ENCODE data around the gene MCCD1. TPM values are rescaled to one million over a fixed set of nuclear protein-coding genes. Genes with fewer than 3 reads are reported as not detected.
A peak's percentile ranks its signal among the peaks of the same experiment; 100 is the strongest.

The MCCD1 gene
- total RNA-seq, 1 experiment from 2014 or later: not detected

DNA sequence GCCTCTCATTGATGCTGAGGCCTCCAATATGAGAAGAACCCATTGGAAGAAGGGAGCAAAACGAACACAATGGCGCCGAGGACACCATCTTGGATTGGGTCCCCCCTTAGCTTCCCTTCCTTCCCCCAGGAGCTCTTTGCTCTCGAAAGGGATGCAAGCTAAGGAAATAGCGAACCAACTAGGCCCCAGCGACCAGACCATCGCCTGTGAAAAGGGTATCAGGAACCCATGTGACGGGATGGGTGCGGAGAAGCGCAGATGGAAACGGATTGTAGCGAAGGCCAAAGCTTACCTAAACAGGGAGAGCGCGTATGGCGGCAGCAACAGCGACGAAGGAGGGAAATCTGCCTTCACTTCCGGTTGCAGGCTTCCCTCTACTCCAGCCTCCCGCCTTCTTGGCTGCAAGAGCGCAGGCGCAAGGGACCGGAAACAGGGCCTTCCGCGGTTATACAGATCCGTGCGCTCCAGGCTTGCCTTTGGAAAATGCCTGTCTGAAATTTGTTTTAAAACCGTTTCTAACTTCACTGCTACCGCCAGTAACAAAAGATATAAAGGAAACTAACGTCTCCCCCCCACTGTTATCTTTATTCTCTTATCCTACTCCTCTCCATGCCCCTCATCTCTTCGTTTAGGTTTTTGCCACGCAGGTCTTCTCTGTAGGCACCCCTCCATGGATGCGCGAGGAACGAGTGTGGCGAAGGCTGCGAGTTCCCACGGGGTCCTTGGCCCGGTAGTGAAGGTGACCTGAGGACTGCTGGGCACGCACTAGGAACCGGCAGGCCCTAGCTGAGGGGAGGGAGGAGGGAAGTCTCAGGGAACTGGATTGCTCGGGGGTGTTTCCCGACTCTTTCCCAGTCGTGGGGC, 13.1 kb downstream of the MCCD1 start, which contains the start of gene DDX39B:
TSS of gene DDX39B (minus strand) at position 346 of the 864 bp plus-strand sequence. CDS start 1,471 bp downstream, outside the sequence.
- H3K4me3 Mint-ChIP-seq (ENCODE audit: unreplicated experiment): peak within 1 kb of the TSS; percentile 73
- H3K27me3 Mint-ChIP-seq (ENCODE audit: insufficient read depth, unreplicated experiment): no peaks in the 10 kb centered on the region
- peak; percentile 94 to 96 for DNase-seq
- H3K36me3 Mint-ChIP-seq (ENCODE audit: insufficient read depth, unreplicated experiment): peaks cover 59% of the 10 kb centered on the region
- H3K4me1 Mint-ChIP-seq (ENCODE audit: low read depth, unreplicated experiment): peaks cover 23% of the 10 kb centered on the region
- no TSS peak for BruUV-seq (replicated peaks)
- no peaks in the 10 kb centered on the region for H3K9me3 ChIP-seq
- ChIA-PET CTCF (interaction anchor here (0.6 to 2.4 kb wide), 4 partner anchors 9 to 1658 kb away, joined by 3 to 6 read pairs (median 4); no protein-coding TSS in a partner anchor), POLR2A (interaction anchor here (0.6 to 1.8 kb wide), 15 partner anchors 8 to 384 kb away, joined by 3 to 13 read pairs (median 5); partner anchors contain the start of genes APOM, C6orf47, CLIC1 and GPANK1)
- H3K9me3 Mint-ChIP-seq (ENCODE audit: unreplicated experiment): no peaks in the 10 kb centered on the region
- H3K36me3 ChIP-seq (ENCODE audit: control insufficient read depth, insufficient read depth, low read length): 0 out of 2 replicates have a peak, but pooled peaks cover 1% of the 10 kb centered on the region
- intact Hi-C loops (cut with micrococcal nuclease; ENCODE audit: unreplicated experiment): no loop called here
- no peaks in the 10 kb centered on the region for H3K27me3 ChIP-seq (replicated peaks; ENCODE audit: control insufficient read depth, insufficient read depth, low read length)
- H3K4me1 ChIP-seq: no peaks in the 10 kb centered on the region; the same call in 1 of the 2 replicates
- TF ChIP-seq, protein P1, sequence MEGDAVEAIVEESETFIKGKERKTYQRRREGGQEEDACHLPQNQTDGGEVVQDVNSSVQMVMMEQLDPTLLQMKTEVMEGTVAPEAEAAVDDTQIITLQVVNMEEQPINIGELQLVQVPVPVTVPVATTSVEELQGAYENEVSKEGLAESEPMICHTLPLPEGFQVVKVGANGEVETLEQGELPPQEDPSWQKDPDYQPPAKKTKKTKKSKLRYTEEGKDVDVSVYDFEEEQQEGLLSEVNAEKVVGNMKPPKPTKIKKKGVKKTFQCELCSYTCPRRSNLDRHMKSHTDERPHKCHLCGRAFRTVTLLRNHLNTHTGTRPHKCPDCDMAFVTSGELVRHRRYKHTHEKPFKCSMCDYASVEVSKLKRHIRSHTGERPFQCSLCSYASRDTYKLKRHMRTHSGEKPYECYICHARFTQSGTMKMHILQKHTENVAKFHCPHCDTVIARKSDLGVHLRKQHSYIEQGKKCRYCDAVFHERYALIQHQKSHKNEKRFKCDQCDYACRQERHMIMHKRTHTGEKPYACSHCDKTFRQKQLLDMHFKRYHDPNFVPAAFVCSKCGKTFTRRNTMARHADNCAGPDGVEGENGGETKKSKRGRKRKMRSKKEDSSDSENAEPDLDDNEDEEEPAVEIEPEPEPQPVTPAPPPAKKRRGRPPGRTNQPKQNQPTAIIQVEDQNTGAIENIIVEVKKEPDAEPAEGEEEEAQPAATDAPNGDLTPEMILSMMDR (IDR thresholded peaks at IDR 0.05; ENCODE audit: insufficient read depth in 1 of 2, low read depth in 1 of 2, low read length in 1 of 2, severe bottlenecking in 1 of 2, unreplicated experiment in 1 of 2): no peak
- H3K27ac Mint-ChIP-seq (ENCODE audit: unreplicated experiment): peak within 1 kb of the TSS; percentile 91
- H3K4me3 ChIP-seq (ENCODE audit: low read depth, low read length): peak within 1 kb of the TSS; percentile 67

DNA sequence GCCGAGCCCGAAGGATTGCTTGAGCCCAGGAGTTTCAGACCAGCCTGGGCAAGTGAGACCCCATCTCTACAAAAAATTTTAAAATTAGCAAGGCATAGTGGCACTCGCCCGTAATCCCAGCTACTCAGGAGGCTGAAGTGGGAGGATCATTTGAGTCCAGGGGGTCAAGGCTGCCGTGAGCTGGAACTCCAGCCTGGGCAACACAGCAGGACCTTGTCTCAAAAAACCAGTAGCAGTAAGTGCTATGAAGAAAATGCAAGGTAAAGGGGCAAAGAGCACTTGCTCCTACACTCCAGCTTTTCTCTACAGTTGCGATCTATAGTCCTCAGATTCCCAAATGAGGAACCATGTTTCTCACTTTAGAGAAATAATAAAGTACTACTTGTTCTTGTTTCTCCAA, 14.9 kb downstream of the MCCD1 start:
- BruUV-seq (replicated peaks): no TSS peak
- no peak overlapping the region for H3K4me3 Mint-ChIP-seq (ENCODE audit: unreplicated experiment)
- TF ChIP-seq, protein P1 (IDR thresholded peaks at IDR 0.05; ENCODE audit: insufficient read depth in 1 of 2, low read depth in 1 of 2, low read length in 1 of 2, severe bottlenecking in 1 of 2, unreplicated experiment in 1 of 2): no peak
- Histone ChIP-seq H3K9me3 (no peaks in the 10 kb centered on the region), H3K4me3 (ENCODE audit: low read depth, low read length) (no peak overlapping the region), H3K36me3 (ENCODE audit: control insufficient read depth, insufficient read depth, low read length) (0 out of 2 replicates have a peak, but pooled peaks cover 1% of the 10 kb centered on the region), H3K4me1 (peaks cover 6% of the 10 kb centered on the region), H3K27me3 (replicated peaks; ENCODE audit: control insufficient read depth, insufficient read depth, low read length) (no peaks in the 10 kb centered on the region)
- H3K27me3 Mint-ChIP-seq (ENCODE audit: insufficient read depth, unreplicated experiment): no peaks in the 10 kb centered on the region
- no peak overlapping the region for H3K27ac Mint-ChIP-seq (ENCODE audit: unreplicated experiment)
- no peaks in the 10 kb centered on the region for H3K9me3 Mint-ChIP-seq (ENCODE audit: unreplicated experiment)
- no peak for DNase-seq
- H3K36me3 Mint-ChIP-seq (ENCODE audit: insufficient read depth, unreplicated experiment): peaks cover 43% of the 10 kb centered on the region
- CTCF ChIA-PET: no interaction called here
- intact Hi-C loops (cut with micrococcal nuclease; ENCODE audit: unreplicated experiment): no loop called here
- POLR2A ChIA-PET: no interaction called here
- peaks cover 28% of the 10 kb centered on the region for H3K4me1 Mint-ChIP-seq (ENCODE audit: low read depth, unreplicated experiment)

DNA sequence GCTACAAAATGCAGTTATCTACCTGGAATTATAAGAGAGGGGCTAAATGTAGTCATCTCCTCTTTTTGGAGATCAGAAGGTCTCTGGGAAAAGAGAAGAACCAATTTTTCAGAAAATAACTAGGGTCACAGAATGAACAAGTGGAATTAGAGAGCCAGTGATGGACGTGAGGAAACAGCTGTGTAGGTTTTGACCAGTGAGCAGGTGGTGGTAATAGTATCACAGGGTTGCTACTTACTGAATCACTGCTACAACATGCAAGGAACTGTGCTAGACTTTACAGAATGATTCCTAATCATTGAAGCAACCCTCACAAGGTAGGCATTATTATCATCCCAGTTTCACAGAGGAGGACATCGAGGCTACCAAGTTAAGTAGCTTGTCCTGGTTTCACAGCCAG, 15.9 kb downstream of the MCCD1 start:
- Mint-ChIP-seq H3K9me3 (ENCODE audit: unreplicated experiment) (no peaks in the 10 kb centered on the region), H3K36me3 (ENCODE audit: insufficient read depth, unreplicated experiment) (peaks cover 38% of the 10 kb centered on the region), H3K27ac (ENCODE audit: unreplicated experiment) (no peak overlapping the region), H3K27me3 (ENCODE audit: insufficient read depth, unreplicated experiment) (no peaks in the 10 kb centered on the region), H3K4me3 (ENCODE audit: unreplicated experiment) (no peak overlapping the region), H3K4me1 (ENCODE audit: low read depth, unreplicated experiment) (peaks cover 20% of the 10 kb centered on the region)
- no TSS peak for BruUV-seq (replicated peaks)
- TF ChIP-seq, protein P1 (IDR thresholded peaks at IDR 0.05; ENCODE audit: insufficient read depth in 1 of 2, low read depth in 1 of 2, low read length in 1 of 2, severe bottlenecking in 1 of 2, unreplicated experiment in 1 of 2): no peak
- no peaks in the 10 kb centered on the region for H3K27me3 ChIP-seq (replicated peaks; ENCODE audit: control insufficient read depth, insufficient read depth, low read length)
- intact Hi-C loops (cut with micrococcal nuclease; ENCODE audit: unreplicated experiment): loop anchor here (5.0 kb wide), 2 partner anchors 123 to 193 kb away; partner anchors contain the start of genes CLIC1, CSNK2B and LY6G5B
- peaks cover 6% of the 10 kb centered on the region for H3K4me1 ChIP-seq
- CTCF ChIA-PET: interaction anchor here (0.7 kb wide), 1 partner anchor 54 kb away, joined by 3 read pairs; no protein-coding TSS in a partner anchor
- no peak for DNase-seq
- H3K36me3 ChIP-seq (ENCODE audit: control insufficient read depth, insufficient read depth, low read length): no peaks in the 10 kb centered on the region
- no peaks in the 10 kb centered on the region for H3K9me3 ChIP-seq
- no peak overlapping the region for H3K4me3 ChIP-seq (ENCODE audit: low read depth, low read length)
- POLR2A ChIA-PET: interaction anchor here (0.5 kb wide), 1 partner anchor 17 kb away, joined by 4 read pairs; no protein-coding TSS in a partner anchor
